Measurements from ENCODE around the gene FHL1.
"Not testable (repeated sequence)": the region's sequence is repeated elsewhere in the genome, so short reads cannot be mapped to it uniquely, and the experiment has no call there.

The FHL1 gene

GRCh38 chrX:136209751-136210150 lies 62.4 kb downstream of the FHL1 start:
- no peak for DNase-seq (ENCODE audit: low read depth)

- DNase-seq (ENCODE audit: low read depth): no peak
Observed at GRCh38 chrX:136210243-136210642, 62.9 kb downstream of the FHL1 start.

- no peak for DNase-seq (ENCODE audit: low read depth)
Observed at GRCh38 chrX:136210806-136211205, 63.5 kb downstream of the FHL1 start.

- no peak for DNase-seq (ENCODE audit: low read depth)
Observed at GRCh38 chrX:136211766-136212556, 64.6 kb downstream of the FHL1 start.

- no peak for DNase-seq (ENCODE audit: low read depth)
Observed at GRCh38 chrX:136212557-136213111, 65.3 kb downstream of the FHL1 start.

- peak; percentile 94 for DNase-seq (ENCODE audit: low read depth)
Observed at GRCh38 chrX:136214551-136214950, 67.2 kb downstream of the FHL1 start.

GRCh38 chrX:136215559-136215958 lies 68.2 kb downstream of the FHL1 start:
- peak; percentile 68 for DNase-seq (ENCODE audit: low read depth)

- DNase-seq (ENCODE audit: low read depth): no peak
Observed at GRCh38 chrX:136219893-136220292, 72.6 kb downstream of the FHL1 start.

GRCh38 chrX:136220540-136220939 lies 73.2 kb downstream of the FHL1 start:
- no peak for DNase-seq (ENCODE audit: low read depth)

GRCh38 chrX:136220951-136221350 lies 73.6 kb downstream of the FHL1 start:
- no peak for DNase-seq (ENCODE audit: low read depth)

GRCh38 chrX:136221851-136222513 lies 74.6 kb downstream of the FHL1 start:
- peak; percentile 40 for DNase-seq (ENCODE audit: low read depth)

- no peak for DNase-seq (ENCODE audit: low read depth)
Observed at GRCh38 chrX:136227074-136227473, 79.7 kb downstream of the FHL1 start.

- DNase-seq (ENCODE audit: low read depth): no peak
Observed at GRCh38 chrX:136227948-136228838, 80.9 kb downstream of the FHL1 start.

GRCh38 chrX:136228839-136229207 lies 81.5 kb downstream of the FHL1 start:
- no peak for DNase-seq (ENCODE audit: low read depth)

- no peak for DNase-seq (ENCODE audit: low read depth)
Observed at GRCh38 chrX:136237074-136237473, 89.7 kb downstream of the FHL1 start.

- DNase-seq (ENCODE audit: low read depth): not testable (repeated sequence)
Observed at GRCh38 chrX:136237849-136238248, 90.5 kb downstream of the FHL1 start.

- no peak for DNase-seq (ENCODE audit: low read depth)
Observed at GRCh38 chrX:136246201-136246600, 98.9 kb downstream of the FHL1 start.

- DNase-seq (ENCODE audit: low read depth): peak; percentile 48
Observed at GRCh38 chrX:136250191-136251040, 103.1 kb downstream of the FHL1 start.

GRCh38 chrX:136251041-136251991 lies 104.0 kb downstream of the FHL1 start, which contains the start of gene MAP7D3:
MAP7D3 (minus strand) TSS chrX:136251400; CDS start chrX:136251358, 42 bp downstream.
- DNase-seq (ENCODE audit: low read depth): peak; percentile 67

GRCh38 chrX:136255541-136255940 lies 108.2 kb downstream of the FHL1 start:
- DNase-seq (ENCODE audit: low read depth): no peak
